ENCODE measurements around the gene ANKRD66.

The ANKRD66 gene

GRCh38 chr6:46746696-46747095 is at the start of gene ANKRD66:
Gene ANKRD66, plus strand, starts transcription at chr6:46746933. Its CDS starts 5,016 bp downstream, at chr6:46751949.
- Mint-ChIP-seq H3K36me3 (ENCODE audit: low read depth) (no peaks in the 10 kb centered on the region), H3K9me3 (no peaks in the 10 kb centered on the region), H3K27ac (no peak within 1 kb of the TSS), H3K27me3 (ENCODE audit: low read depth) (peaks cover 8% of the 10 kb centered on the region), H3K4me1 (peaks cover 6% of the 10 kb centered on the region), H3K4me3 (no peak within 1 kb of the TSS)
- no peak for TF ChIP-seq CTCF (IDR thresholded peaks at IDR 0.05; ENCODE audit: unreplicated experiment in 3 of 3)

- H3K27me3 Mint-ChIP-seq (ENCODE audit: low read depth), result no peaks in the 10 kb centered on the region
- no peak overlapping the region for H3K27ac Mint-ChIP-seq
- no peaks in the 10 kb centered on the region for H3K4me1 Mint-ChIP-seq
- TF ChIP-seq CTCF (IDR thresholded peaks at IDR 0.05; ENCODE audit: unreplicated experiment in 3 of 3), result no peak
- no peaks in the 10 kb centered on the region for H3K36me3 Mint-ChIP-seq (ENCODE audit: low read depth)
- H3K4me3 Mint-ChIP-seq, result no peak overlapping the region
- H3K9me3 Mint-ChIP-seq, result no peaks in the 10 kb centered on the region
These were observed 46.8 kb upstream of the ANKRD66 start for GRCh38 chr6:46699970-46700369.

- Mint-ChIP-seq H3K4me3 (no peak overlapping the region), H3K9me3 (no peaks in the 10 kb centered on the region), H3K36me3 (ENCODE audit: low read depth) (no peaks in the 10 kb centered on the region), H3K4me1 (no peaks in the 10 kb centered on the region), H3K27me3 (ENCODE audit: low read depth) (no peaks in the 10 kb centered on the region), H3K27ac (no peak overlapping the region)
- TF ChIP-seq CTCF (IDR thresholded peaks at IDR 0.05; ENCODE audit: unreplicated experiment in 3 of 3), result no peak
These were observed 42.2 kb upstream of the ANKRD66 start for GRCh38 chr6:46704562-46704961.

- Mint-ChIP-seq H3K4me3 (no peak overlapping the region), H3K36me3 (ENCODE audit: low read depth) (no peaks in the 10 kb centered on the region)
These were observed 40.3 kb upstream of the ANKRD66 start for GRCh38 chr6:46706464-46706863.

GRCh38 chr6:46711491-46711890 is 35.2 kb upstream of the ANKRD66 start:
- TF ChIP-seq CTCF (IDR thresholded peaks at IDR 0.05; ENCODE audit: unreplicated experiment in 3 of 3), result no peak
- Mint-ChIP-seq H3K4me3 (no peak overlapping the region), H3K9me3 (no peaks in the 10 kb centered on the region), H3K27ac (no peak overlapping the region), H3K36me3 (ENCODE audit: low read depth) (no peaks in the 10 kb centered on the region), H3K4me1 (no peaks in the 10 kb centered on the region), H3K27me3 (ENCODE audit: low read depth) (no peaks in the 10 kb centered on the region)

More at GRCh38 chr6:46706464-46706863, 40.3 kb upstream of the ANKRD66 start:
- TF ChIP-seq CTCF (IDR thresholded peaks at IDR 0.05; ENCODE audit: unreplicated experiment in 3 of 3), result no peak
- Mint-ChIP-seq H3K4me1 (no peaks in the 10 kb centered on the region), H3K9me3 (no peaks in the 10 kb centered on the region), H3K27me3 (ENCODE audit: low read depth) (no peaks in the 10 kb centered on the region), H3K27ac (no peak overlapping the region)

- H3K27me3 Mint-ChIP-seq (ENCODE audit: low read depth), result peaks cover 3% of the 10 kb centered on the region
- H3K4me3 Mint-ChIP-seq, result no peak overlapping the region
- H3K27ac Mint-ChIP-seq, result no peak overlapping the region
- no peak for TF ChIP-seq CTCF (IDR thresholded peaks at IDR 0.05; ENCODE audit: unreplicated experiment in 3 of 3)
- H3K36me3 Mint-ChIP-seq (ENCODE audit: low read depth), result no peaks in the 10 kb centered on the region
- H3K9me3 Mint-ChIP-seq, result no peaks in the 10 kb centered on the region
- no peaks in the 10 kb centered on the region for H3K4me1 Mint-ChIP-seq
These were observed 31.6 kb upstream of the ANKRD66 start for GRCh38 chr6:46715141-46715540.

All from nephron (organoid).